ENCODE results near the gene PLD4.

GRCh38 chr14:104965561-104966231 lies 41.0 kb downstream of the PLD4 start:
- TF ChIP-seq CTCF (conservative IDR thresholded peaks at IDR 0.05 in 1 of 2, IDR thresholded peaks at IDR 0.05 in 1 of 2; ENCODE audit: extremely low read depth in 1 of 2, insufficient read depth in 1 of 2, low read depth in 1 of 2, low read length in 2 of 2): no peak
- TF ChIP-seq EZH2 (IDR thresholded peaks at IDR 0.05; ENCODE audit: borderline replicate concordance, low read length): no peak
